ENCODE data around the gene CELF1. TPM values are rescaled to one million over a fixed set of nuclear protein-coding genes. Genes with fewer than 3 reads are reported as not detected.

CELF1 gene
- total and polyA plus RNA-seq, 9 of the 15 experiments (the other 6 are each of a cell fraction or from before 2014, with no cell fraction given), result 11.3 to 142 (median 77.4) TPM

GRCh38 chr11:47523490-47524225 is 29.3 kb downstream of the CELF1 start (continued):
- TF ChIP-seq ATF6 (CRISPR knock-in tag; IDR thresholded peaks at IDR 0.05), result no peak
- peak; percentile 10; the same call in 1 of the 2 replicates for TF ChIP-seq REST (IDR thresholded peaks at IDR 0.05; ENCODE audit: borderline replicate concordance)
- TF ChIP-seq REST (CRISPR knock-in tag; IDR thresholded peaks at IDR 0.05; ENCODE audit: low read depth), result no peak
- no peak for TF ChIP-seq XRCC4 (IDR thresholded peaks at IDR 0.05; ENCODE audit: extremely low read depth, insufficient read depth, insufficient read length)
- no peak for TF ChIP-seq FOXJ2 (tag; IDR thresholded peaks at IDR 0.05)
- no peak for TF ChIP-seq ZNF347 (CRISPR knock-in tag; IDR thresholded peaks at IDR 0.05; ENCODE audit: low read depth)
- peak; percentile 34 for TF ChIP-seq MEIS2 (IDR thresholded peaks at IDR 0.05; ENCODE audit: partially characterized antibody)
- no peak for TF ChIP-seq RBBP5 (IDR thresholded peaks at IDR 0.05; ENCODE audit: borderline replicate concordance, insufficient read depth, low read length, poor library complexity, severe bottlenecking)
- TF ChIP-seq TCF7 (IDR thresholded peaks at IDR 0.05; ENCODE audit: borderline replicate concordance), result no peak
- no peak for TF ChIP-seq NFYB (IDR thresholded peaks at IDR 0.05; ENCODE audit: extremely low read depth, insufficient read length)
- no peak for TF ChIP-seq KDM5B (IDR thresholded peaks at IDR 0.05; ENCODE audit: insufficient replicate concordance, low read depth, low read length)
- TF ChIP-seq ZBTB34 (CRISPR knock-in tag; IDR thresholded peaks at IDR 0.05), result no peak
- TF ChIP-seq POLR3A (IDR thresholded peaks at IDR 0.05; ENCODE audit: borderline replicate concordance, extremely low read depth, insufficient read depth, insufficient read length), result no peak
